Measurements from ENCODE around the gene DECR2.

GRCh38 chr16:405548-406506, 4.1 kb downstream of the DECR2 start:
- TF ChIP-seq POLR2A (IDR thresholded peaks at IDR 0.05) (no peak), CTCF (IDR thresholded peaks at IDR 0.05) (no peak)

Measured in adrenal gland (tissue), 5 donors.